Esophagus squamous epithelium (tissue), 5 donors: ENCODE results near the gene CWC22. TPM values are rescaled to one million over a fixed set of nuclear protein-coding genes. Genes with fewer than 3 reads are reported as not detected.

Source experiments
- DNase-seq: peaks from one replicate; lab custom pipeline; 2025; lab: John Stamatoyannopoulos, UW
- H3K27ac ChIP-seq, 4 donors: fragments of 200-600 bp; sonication (generic); one replicate each; pipeline ENCODE4 v1.5.1; 2016 to 2019; ENCODE audit warnings: mild to moderate bottlenecking in 1 of 4
- H3K27me3 ChIP-seq, 4 donors: fragments of 200-600 bp; sonication (generic); 1 replicate in 3 of 4; 2 replicates in 1 of 4; pipeline versions ENCODE4 v1.5.1 to v1.6.0; 2017 to 2021; ENCODE audit warnings: antibody characterized with exemption in 1 of 4
- H3K36me3 ChIP-seq, 3 donors: fragments of 200-600 bp; sonication (generic); one replicate each; pipeline ENCODE4 v1.5.1; 2016 to 2019
- H3K4me1 ChIP-seq, 3 donors: fragments of 200-600 bp; sonication (generic); one replicate each; pipeline ENCODE4 v1.5.1; 2017 to 2019
- H3K4me3 ChIP-seq, 4 donors: fragments of 200-600 bp; sonication (generic); 1 replicate in 3 of 4; 2 replicates in 1 of 4; pipeline ENCODE4 v1.5.1; 2016 to 2019; ENCODE audit warnings: mild to moderate bottlenecking in 2 of 4, moderate library complexity in 1 of 4
- H3K9me3 ChIP-seq, 3 donors: fragments of 200-600 bp; sonication (generic); one replicate each; pipeline ENCODE4 v1.5.1; 2016 to 2019
- POLR2A ChIP-seq, 4 donors: fragments of 450-650 bp; IDR thresholded peaks; one replicate each; pipeline ENCODE4 v1.6.1; 2017; ENCODE audit warnings: antibody characterized with exemption in 4 of 4, mild to moderate bottlenecking in 4 of 4, moderate library complexity in 3 of 4
- WGBS, 2 donors: methylation state at CpG; one replicate each; pipeline ENCODE4 v1.1.5; 2018; 5-methylcytosine and 5-hydroxymethylcytosine counted together
- intact Hi-C: fragments of 100-400 bp; cut with DNase I; formaldehyde crosslinking; loops from one replicate; pipeline ENCODE4 v1.15.0; 2022
- small RNA-seq, 4 donors: library from RNA; depleted of rRNA; stranded (forward); fragments of <200 nt; gene quantifications; one replicate each; pipeline ENCODE3, GENCODE V24; 2016
- total RNA-seq, 4 donors: library from RNA; depleted of rRNA; stranded (reverse); fragments of >200 nt; gene quantifications; one replicate each; pipeline ENCODE4 v1.1.0, GENCODE V29; 2016
- TF ChIP-seq, protein P1 (sequence below), 6 experiments: fragments of 450-650 bp in 4 of 6; fragments of 200-600 bp in 2 of 6; sonication (generic) in 2 of 6; IDR thresholded peaks; one replicate each; pipeline ENCODE4 v1.5.1; 2016 to 2019; ENCODE audit warnings: antibody characterized with exemption in 6 of 6, mild to moderate bottlenecking in 4 of 6, moderate library complexity in 4 of 6
- donor health status: DM: yes; HTN: yes; CAD: no.

Gene CWC22
- total RNA-seq, 4 donors from 2014 or later: 11.2 to 24.4 (median 17.7) TPM

GRCh38 chr2:179910735-179911113 lies 96.4 kb downstream of the CWC22 start:
- WGBS, 2 donors: 61 to 71% methylated on average over 3 of the region's 3 CpGs
- Histone ChIP-seq H3K9me3 (no peaks in the 10 kb centered on the region), H3K4me1 (no peaks in the 10 kb centered on the region), H3K27ac (no peak overlapping the region), H3K4me3 (no peak overlapping the region), H3K27me3 (no peaks in the 10 kb centered on the region), H3K36me3 (no peaks in the 10 kb centered on the region)
- no peak for DNase-seq
- TF ChIP-seq POLR2A (IDR thresholded peaks at IDR 0.05): no peak
- intact Hi-C loops: no loop called here

- no peaks in the 10 kb centered on the region for H3K36me3 ChIP-seq
- 61 to 79% methylated on average over 6 of the region's 6 CpGs for WGBS, 2 donors
- H3K9me3 ChIP-seq: no peaks in the 10 kb centered on the region
- no peak for DNase-seq
- no peaks in the 10 kb centered on the region for H3K27me3 ChIP-seq
- H3K27ac ChIP-seq: no peak overlapping the region
- H3K4me1 ChIP-seq: no peaks in the 10 kb centered on the region
- intact Hi-C loops: no loop called here
- no peak for TF ChIP-seq POLR2A (IDR thresholded peaks at IDR 0.05)
- TF ChIP-seq, protein P1, sequence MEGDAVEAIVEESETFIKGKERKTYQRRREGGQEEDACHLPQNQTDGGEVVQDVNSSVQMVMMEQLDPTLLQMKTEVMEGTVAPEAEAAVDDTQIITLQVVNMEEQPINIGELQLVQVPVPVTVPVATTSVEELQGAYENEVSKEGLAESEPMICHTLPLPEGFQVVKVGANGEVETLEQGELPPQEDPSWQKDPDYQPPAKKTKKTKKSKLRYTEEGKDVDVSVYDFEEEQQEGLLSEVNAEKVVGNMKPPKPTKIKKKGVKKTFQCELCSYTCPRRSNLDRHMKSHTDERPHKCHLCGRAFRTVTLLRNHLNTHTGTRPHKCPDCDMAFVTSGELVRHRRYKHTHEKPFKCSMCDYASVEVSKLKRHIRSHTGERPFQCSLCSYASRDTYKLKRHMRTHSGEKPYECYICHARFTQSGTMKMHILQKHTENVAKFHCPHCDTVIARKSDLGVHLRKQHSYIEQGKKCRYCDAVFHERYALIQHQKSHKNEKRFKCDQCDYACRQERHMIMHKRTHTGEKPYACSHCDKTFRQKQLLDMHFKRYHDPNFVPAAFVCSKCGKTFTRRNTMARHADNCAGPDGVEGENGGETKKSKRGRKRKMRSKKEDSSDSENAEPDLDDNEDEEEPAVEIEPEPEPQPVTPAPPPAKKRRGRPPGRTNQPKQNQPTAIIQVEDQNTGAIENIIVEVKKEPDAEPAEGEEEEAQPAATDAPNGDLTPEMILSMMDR (IDR thresholded peaks at IDR 0.05): no peak
- no peak overlapping the region for H3K4me3 ChIP-seq
These were observed 97.0 kb downstream of the CWC22 start for GRCh38 chr2:179909845-179910734.

GRCh38 chr2:179900655-179901054 lies 106.4 kb downstream of the CWC22 start:
- Histone ChIP-seq H3K4me1 (no peaks in the 10 kb centered on the region), H3K27me3 (no peaks in the 10 kb centered on the region), H3K9me3 (no peaks in the 10 kb centered on the region), H3K27ac (no peak overlapping the region), H3K36me3 (no peaks in the 10 kb centered on the region), H3K4me3 (no peak overlapping the region)
- intact Hi-C loops: no loop called here
- WGBS, 2 donors: 71 to 74% methylated on average over 5 of the region's 5 CpGs
- DNase-seq: no peak
- TF ChIP-seq POLR2A (IDR thresholded peaks at IDR 0.05): no peak
- TF ChIP-seq, protein P1 (IDR thresholded peaks at IDR 0.05): no peak

GRCh38 chr2:179899666-179900065 lies 107.4 kb downstream of the CWC22 start:
- H3K27me3 ChIP-seq: no peaks in the 10 kb centered on the region
- no peak overlapping the region for H3K27ac ChIP-seq
- no peak for TF ChIP-seq POLR2A (IDR thresholded peaks at IDR 0.05)
- TF ChIP-seq, protein P1 (IDR thresholded peaks at IDR 0.05): no peak
- no peak overlapping the region for H3K4me3 ChIP-seq
- no peaks in the 10 kb centered on the region for H3K4me1 ChIP-seq
- no peak for DNase-seq
- no peaks in the 10 kb centered on the region for H3K36me3 ChIP-seq
- H3K9me3 ChIP-seq: no peaks in the 10 kb centered on the region
- intact Hi-C loops: no loop called here
- 88 to 89% methylated on average over 1 of the region's 1 CpG for WGBS, 2 donors

- H3K27ac ChIP-seq: no peak overlapping the region
- 74 to 77% methylated on average over 4 of the region's 4 CpGs for WGBS, 2 donors
- H3K9me3 ChIP-seq: no peaks in the 10 kb centered on the region
- no peaks in the 10 kb centered on the region for H3K36me3 ChIP-seq
- no peak for DNase-seq
- H3K4me3 ChIP-seq: no peak overlapping the region
- intact Hi-C loops: no loop called here
- H3K27me3 ChIP-seq: no peaks in the 10 kb centered on the region
- TF ChIP-seq POLR2A (IDR thresholded peaks at IDR 0.05): no peak
- TF ChIP-seq, protein P1 (IDR thresholded peaks at IDR 0.05): no peak
- no peaks in the 10 kb centered on the region for H3K4me1 ChIP-seq
These were observed 108.2 kb downstream of the CWC22 start for GRCh38 chr2:179898873-179899272.

Small RNA genes within 50 kb of the gene (small RNA-seq; reads per million reads assigned to genes)
- gene RF00416: 0 reads per million in 4 donors

Other genes with a start within 250 kb of the CWC22 start
- 1 to 10 TPM in 1 of 4 donors, under 1 TPM in 2, not detected in 1; 0.44 to 3.1 (median 0.44) TPM for gene ZNF385B, start 145.7 kb downstream of the CWC22 start, total RNA-seq